Measurements from ENCODE around the gene METTL17. TPM values are rescaled to one million over a fixed set of nuclear protein-coding genes. Genes with fewer than 3 reads are reported as not detected.

Gene METTL17
- total and polyA plus RNA-seq, 9 donors, result 42.5 to 65.1 (median 49.9) TPM

DNA sequence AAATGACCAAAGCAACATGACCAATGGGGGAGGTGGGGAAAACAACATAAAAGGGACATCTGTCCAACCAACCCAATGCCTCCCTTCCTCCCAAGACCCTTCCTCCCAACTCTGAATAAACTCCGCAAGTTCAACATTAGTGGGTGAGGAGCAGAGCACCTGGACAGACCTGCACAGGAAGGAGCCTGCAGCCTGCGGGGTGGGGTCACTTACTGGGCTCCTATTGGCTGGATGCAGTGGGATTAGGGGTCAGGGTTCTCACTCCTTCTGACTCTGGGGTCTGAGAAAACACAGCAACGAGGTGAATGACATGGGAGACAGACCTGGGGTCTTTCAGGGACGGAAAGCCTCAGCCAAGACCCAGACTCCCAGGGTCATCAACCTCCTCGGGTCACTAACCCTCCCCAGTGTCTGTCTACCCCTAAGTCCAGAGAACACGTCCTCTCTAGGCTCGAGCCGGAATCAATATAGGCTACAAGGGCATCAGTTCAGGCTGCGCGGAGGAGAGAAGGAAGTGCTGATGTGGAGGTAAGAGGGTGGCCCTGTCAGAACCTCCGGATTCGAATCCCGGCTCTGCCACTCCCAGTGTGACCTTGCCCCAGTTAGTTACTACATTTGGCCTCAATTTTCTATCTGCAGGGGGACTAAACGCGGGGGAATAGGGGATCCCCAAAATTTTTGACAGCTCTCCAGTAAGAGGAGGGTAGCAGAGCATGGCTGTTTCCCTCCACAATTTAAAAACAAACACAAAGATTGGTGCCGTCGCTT is 34.2 kb downstream of the METTL17 start:
- 12 to 15% (median 12%) methylated on average over 17 of the region's 17 CpGs for WGBS, 3 donors
- intact Hi-C loops (cut with DNase I), result loop anchor here in 3 of 4 donors (2.0 to 10.0 kb wide), 4 partner anchors 15 to 339 kb away; partner anchors contain the start of genes ANG (in 1 of the 3) and RNASE4 (in 1 of the 3)
- Histone ChIP-seq H3K27ac (peak overlapping the region; percentile 90 to 97), H3K4me3 (peak overlapping the region; percentile 93), H3K9me3 (no peaks in the 10 kb centered on the region), H3K4me1 (ENCODE audit: insufficient read depth) (peaks cover 9% of the 10 kb centered on the region), H3K27me3 (no peaks in the 10 kb centered on the region), H3K36me3 (no peaks in the 10 kb centered on the region)
- DNase-seq, result peak in 1 of 5 donors; percentile 45
- TF ChIP-seq EP300 (IDR thresholded peaks at IDR 0.05), result no peak
- TF ChIP-seq POLR2A (IDR thresholded peaks at IDR 0.05), result no peak
- TF ChIP-seq, protein P1, sequence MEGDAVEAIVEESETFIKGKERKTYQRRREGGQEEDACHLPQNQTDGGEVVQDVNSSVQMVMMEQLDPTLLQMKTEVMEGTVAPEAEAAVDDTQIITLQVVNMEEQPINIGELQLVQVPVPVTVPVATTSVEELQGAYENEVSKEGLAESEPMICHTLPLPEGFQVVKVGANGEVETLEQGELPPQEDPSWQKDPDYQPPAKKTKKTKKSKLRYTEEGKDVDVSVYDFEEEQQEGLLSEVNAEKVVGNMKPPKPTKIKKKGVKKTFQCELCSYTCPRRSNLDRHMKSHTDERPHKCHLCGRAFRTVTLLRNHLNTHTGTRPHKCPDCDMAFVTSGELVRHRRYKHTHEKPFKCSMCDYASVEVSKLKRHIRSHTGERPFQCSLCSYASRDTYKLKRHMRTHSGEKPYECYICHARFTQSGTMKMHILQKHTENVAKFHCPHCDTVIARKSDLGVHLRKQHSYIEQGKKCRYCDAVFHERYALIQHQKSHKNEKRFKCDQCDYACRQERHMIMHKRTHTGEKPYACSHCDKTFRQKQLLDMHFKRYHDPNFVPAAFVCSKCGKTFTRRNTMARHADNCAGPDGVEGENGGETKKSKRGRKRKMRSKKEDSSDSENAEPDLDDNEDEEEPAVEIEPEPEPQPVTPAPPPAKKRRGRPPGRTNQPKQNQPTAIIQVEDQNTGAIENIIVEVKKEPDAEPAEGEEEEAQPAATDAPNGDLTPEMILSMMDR (IDR thresholded peaks at IDR 0.05), result no peak

DNA sequence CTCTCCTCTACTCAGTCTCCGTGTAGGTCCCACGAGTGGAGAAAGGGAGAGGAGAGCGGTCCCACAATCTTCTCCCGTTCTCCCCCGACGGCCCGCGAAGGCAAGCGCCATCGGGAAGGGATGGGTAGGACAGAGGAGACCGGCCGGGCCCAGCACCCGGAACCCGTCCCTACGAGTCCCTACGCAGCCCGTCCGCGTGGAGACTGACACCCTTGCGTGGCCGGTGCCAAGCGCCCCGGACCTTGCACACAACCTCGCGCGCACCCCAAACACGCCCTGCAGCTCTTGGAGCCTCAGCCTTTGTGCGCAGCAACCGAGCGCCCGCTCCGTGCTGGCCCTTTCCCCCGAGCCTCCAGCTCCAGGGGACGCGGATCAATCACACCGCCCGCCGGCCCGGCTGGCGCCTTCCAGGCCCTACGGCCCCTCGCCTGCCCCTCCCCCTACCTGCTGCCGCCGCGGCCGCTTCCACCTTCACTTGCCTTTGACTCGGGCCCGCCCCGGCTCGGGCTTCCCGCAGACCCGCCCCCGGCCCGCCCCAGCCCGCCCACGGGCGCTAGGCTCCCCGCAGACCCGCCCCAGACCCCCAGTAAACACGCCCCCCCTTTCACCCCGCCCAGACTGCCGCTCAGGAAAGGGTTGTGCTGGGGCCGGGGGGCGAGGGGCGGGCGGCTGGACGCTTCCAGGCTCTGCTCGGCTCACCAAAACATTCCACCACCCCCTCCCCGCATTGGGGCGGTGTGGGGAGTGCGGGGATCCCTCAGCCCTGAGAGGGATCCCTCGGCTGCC is 35.0 kb downstream of the METTL17 start, which contains the start of gene NDRG2:
Gene NDRG2, minus strand, starts transcription at position 477 of the 786 bp plus-strand sequence. CDS start 1,746 bp downstream, outside the sequence.
- no peaks in the 10 kb centered on the region for H3K36me3 ChIP-seq
- H3K27ac ChIP-seq, result peak within 1 kb of the TSS; percentile 90 to 97
- H3K4me3 ChIP-seq, result peak within 1 kb of the TSS; percentile 93
- TF ChIP-seq, protein P1 (IDR thresholded peaks at IDR 0.05), result no peak
- TF ChIP-seq POLR2A (IDR thresholded peaks at IDR 0.05) (no peak), EP300 (IDR thresholded peaks at IDR 0.05) (no peak)
- DNase-seq, result peak; percentile 86 to 93 (median 88)
- no peaks in the 10 kb centered on the region for H3K9me3 ChIP-seq
- H3K4me1 ChIP-seq (ENCODE audit: insufficient read depth), result peaks cover 9% of the 10 kb centered on the region
- intact Hi-C loops (cut with DNase I), result loop anchor here in 3 of 4 donors (5.0 to 10.0 kb wide), 3 partner anchors 50 to 340 kb away; partner anchors contain the start of genes ANG (in 1 of the 3) and RNASE4 (in 1 of the 3)
- 0 to 1% (median 1%) methylated on average over 58 to 72 of the region's 72 CpGs for WGBS, 3 donors
- no peaks in the 10 kb centered on the region for H3K27me3 ChIP-seq

DNA sequence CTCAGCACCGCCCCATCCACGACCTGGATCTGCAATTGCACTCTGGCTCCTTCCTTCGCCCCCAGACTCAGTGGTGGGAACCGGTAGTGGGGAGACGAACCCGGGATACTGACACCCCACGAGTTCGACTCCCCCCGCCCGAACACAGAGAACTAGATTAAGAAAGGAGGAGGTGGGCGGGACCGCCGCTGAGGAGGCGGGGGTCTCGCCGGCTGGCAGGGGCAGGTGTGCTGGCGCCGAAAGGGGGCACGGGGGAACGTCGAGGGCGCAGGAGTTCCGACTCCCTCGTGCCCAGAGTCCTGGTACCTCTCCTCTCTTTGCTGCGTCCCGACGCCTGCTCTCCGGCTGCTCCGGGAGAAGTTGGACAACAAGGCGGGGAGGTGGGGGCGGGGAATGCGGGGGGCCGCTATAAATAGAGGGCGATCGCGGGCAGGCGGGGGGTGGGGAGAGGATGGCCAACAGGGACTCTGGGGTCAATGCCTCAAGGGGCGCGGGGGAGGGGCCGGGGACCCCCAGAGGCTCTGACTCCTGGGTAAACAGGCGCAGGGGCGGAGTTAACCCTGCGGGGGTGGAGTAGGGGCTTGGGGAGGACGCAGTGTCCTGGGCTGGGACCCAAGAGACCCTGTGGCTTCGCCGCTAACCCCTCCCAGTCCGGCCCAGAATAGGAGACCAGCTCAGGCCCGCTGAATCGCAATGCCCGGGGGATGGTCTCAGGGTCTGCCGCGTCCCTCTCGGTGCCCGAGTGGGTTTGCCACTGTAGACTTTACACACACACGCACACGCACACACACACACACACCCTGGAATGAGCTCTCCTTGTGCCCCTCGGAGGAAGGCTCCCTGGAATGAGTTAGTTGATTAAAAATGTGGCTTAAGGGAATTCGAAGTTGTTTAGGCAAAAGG is 35.8 kb downstream of the METTL17 start:
- DNase-seq, result peak; percentile 94 to 98 (median 96)
- TF ChIP-seq POLR2A (IDR thresholded peaks at IDR 0.05), result peak; percentile 17
- TF ChIP-seq EP300 (IDR thresholded peaks at IDR 0.05), result no peak
- H3K4me3 ChIP-seq, result peak overlapping the region; percentile 93
- intact Hi-C loops (cut with DNase I), result loop anchor here in 2 of 4 donors (10.0 kb wide), 2 partner anchors 51 to 341 kb away; partner anchors contain the start of genes ANG (in 1 of the 2) and RNASE4 (in 1 of the 2)
- H3K4me1 ChIP-seq (ENCODE audit: insufficient read depth), result peaks cover 9% of the 10 kb centered on the region
- no peaks in the 10 kb centered on the region for H3K27me3 ChIP-seq
- peak overlapping the region; percentile 90 to 97 for H3K27ac ChIP-seq
- H3K36me3 ChIP-seq, result no peaks in the 10 kb centered on the region
- WGBS, 3 donors, result 1 to 2% (median 1%) methylated on average over 50 to 58 of the region's 58 CpGs
- H3K9me3 ChIP-seq, result no peaks in the 10 kb centered on the region

DNA sequence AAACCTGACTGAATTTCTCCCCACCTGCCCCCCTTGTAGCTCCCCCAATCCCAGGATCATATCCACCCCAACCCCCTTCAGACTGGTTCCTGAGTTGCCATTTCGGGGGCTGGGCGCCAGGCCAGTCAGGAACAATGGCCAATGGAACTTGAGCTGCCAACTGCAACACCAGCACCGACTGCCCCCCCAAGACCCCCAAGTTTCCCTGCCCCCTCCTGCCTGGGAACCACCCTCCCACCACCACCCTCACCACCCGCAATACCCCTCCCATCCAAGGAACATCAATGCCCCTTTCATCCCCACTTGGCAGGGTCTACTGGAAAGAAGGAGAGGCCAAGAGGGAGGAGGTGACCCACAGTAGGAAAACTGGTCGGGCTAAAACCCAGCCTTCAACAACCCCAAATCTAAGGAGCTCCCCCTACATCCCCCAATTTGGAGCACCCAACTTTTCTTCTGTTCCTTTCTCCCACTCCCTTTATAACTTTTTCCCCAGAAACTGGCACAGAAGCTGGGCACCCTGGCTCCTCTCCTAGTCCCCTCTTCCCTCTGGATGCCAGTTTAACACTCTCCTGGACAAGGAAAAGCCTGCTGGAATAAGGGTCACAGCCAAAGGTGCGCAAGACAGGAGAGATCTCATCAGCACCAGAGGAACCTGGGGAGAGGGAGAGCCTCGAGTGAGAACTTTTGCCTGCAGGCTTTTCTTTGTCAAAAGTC is 36.7 kb downstream of the METTL17 start:
- DNase-seq, result peak in 4 of 5 donors; percentile 53 to 75 (median 66)
- H3K4me1 ChIP-seq (ENCODE audit: insufficient read depth), result peaks cover 9% of the 10 kb centered on the region
- H3K4me3 ChIP-seq, result peak overlapping the region; percentile 93
- TF ChIP-seq EP300 (IDR thresholded peaks at IDR 0.05) (no peak), POLR2A (IDR thresholded peaks at IDR 0.05) (no peak)
- TF ChIP-seq, protein P1 (IDR thresholded peaks at IDR 0.05), result no peak
- H3K9me3 ChIP-seq, result no peaks in the 10 kb centered on the region
- no peaks in the 10 kb centered on the region for H3K27me3 ChIP-seq
- H3K27ac ChIP-seq, result peak overlapping the region; percentile 90 to 97
- no peaks in the 10 kb centered on the region for H3K36me3 ChIP-seq
- WGBS, 3 donors, result 40 to 46% (median 44%) methylated on average over 7 of the region's 7 CpGs
- intact Hi-C loops (cut with DNase I), result loop anchor here in 2 of 4 donors (10.0 kb wide), 2 partner anchors 52 to 342 kb away; partner anchors contain the start of genes ANG (in 1 of the 2) and RNASE4 (in 1 of the 2)
